ENCODE measurements around the gene CARS1.

CARS1 gene

GRCh38 chr11:2990617-2991451, 66.4 kb downstream of the CARS1 start:
- DNase-seq, result no peak

GRCh38 chr11:2989551-2989950, 67.7 kb downstream of the CARS1 start:
- no peak for DNase-seq

- no peak for DNase-seq
Observed at GRCh38 chr11:2989006-2989405, 68.2 kb downstream of the CARS1 start.

- no peak for DNase-seq
Observed at GRCh38 chr11:2987881-2988861, 69.1 kb downstream of the CARS1 start.

GRCh38 chr11:2983908-2984307, 73.3 kb downstream of the CARS1 start:
- no peak for DNase-seq

- no peak for DNase-seq
Observed at GRCh38 chr11:2982214-2982613, 75.0 kb downstream of the CARS1 start.

- DNase-seq, result no peak
Observed at GRCh38 chr11:2981130-2981529, 76.1 kb downstream of the CARS1 start.

- no peak for DNase-seq
Observed at GRCh38 chr11:2980168-2980840, 76.9 kb downstream of the CARS1 start.

- DNase-seq, result no peak
Observed at GRCh38 chr11:2977113-2977512, 80.1 kb downstream of the CARS1 start.

- DNase-seq, result no peak
Observed at GRCh38 chr11:2976294-2977063, 80.7 kb downstream of the CARS1 start.

- no peak for DNase-seq
Observed at GRCh38 chr11:2975594-2975993, 81.6 kb downstream of the CARS1 start.

GRCh38 chr11:2974272-2974671, 83.0 kb downstream of the CARS1 start:
- DNase-seq, result no peak

GRCh38 chr11:2968341-2968900, 88.8 kb downstream of the CARS1 start:
- no peak for DNase-seq

- DNase-seq, result no peak
Observed at GRCh38 chr11:2964782-2965181, 92.4 kb downstream of the CARS1 start.

GRCh38 chr11:2963761-2964160, 93.5 kb downstream of the CARS1 start:
- DNase-seq, result no peak

GRCh38 chr11:2963112-2963754, 94.0 kb downstream of the CARS1 start:
- no peak for DNase-seq

GRCh38 chr11:2961080-2961479, 96.1 kb downstream of the CARS1 start:
- DNase-seq, result no peak

- DNase-seq, result no peak
Observed at GRCh38 chr11:2960139-2960538, 97.1 kb downstream of the CARS1 start.

- no peak for DNase-seq
Observed at GRCh38 chr11:2958251-2958650, 99.0 kb downstream of the CARS1 start.

GRCh38 chr11:2955906-2956476, 101.2 kb downstream of the CARS1 start:
- no peak for DNase-seq

- DNase-seq, result no peak
Observed at GRCh38 chr11:2954263-2954662, 103.0 kb downstream of the CARS1 start.

Data from NCI-H748 treated with DMSO at 0.1 percent for 48 hours (cell line).